ENCODE data around the gene ALG13.
"Not testable (repeated sequence)": the region's sequence is repeated elsewhere in the genome, so short reads cannot be mapped to it uniquely, and the experiment has no call there.

The ALG13 gene

DNA sequence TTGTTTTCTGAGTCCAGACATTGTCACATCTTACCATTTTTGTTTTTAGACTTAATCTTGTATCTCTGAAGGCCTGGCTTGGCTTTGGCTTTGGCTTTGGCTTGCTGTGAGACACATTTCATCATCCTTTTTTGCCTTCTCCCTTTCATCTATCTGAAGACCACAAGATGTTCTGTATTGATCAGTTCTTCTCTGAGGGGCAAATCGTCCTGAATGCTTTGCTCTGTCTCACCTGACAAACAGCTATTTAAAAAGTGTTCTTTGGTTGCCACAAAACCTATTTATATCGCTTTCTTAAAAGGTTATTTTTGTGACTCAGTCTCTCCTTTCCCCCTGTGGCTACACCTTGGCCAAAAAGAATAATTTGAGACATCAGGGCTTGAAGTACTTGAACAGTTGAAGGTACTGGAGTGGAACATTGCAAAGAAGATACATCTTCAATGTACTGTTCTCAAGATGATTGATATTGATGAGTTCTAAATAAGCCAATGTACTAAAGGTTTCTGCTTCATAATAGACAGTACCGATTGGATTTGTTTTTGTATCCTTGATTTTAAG, 80.7 kb downstream of the ALG13 start:
- DNase-seq = no peak

DNA sequence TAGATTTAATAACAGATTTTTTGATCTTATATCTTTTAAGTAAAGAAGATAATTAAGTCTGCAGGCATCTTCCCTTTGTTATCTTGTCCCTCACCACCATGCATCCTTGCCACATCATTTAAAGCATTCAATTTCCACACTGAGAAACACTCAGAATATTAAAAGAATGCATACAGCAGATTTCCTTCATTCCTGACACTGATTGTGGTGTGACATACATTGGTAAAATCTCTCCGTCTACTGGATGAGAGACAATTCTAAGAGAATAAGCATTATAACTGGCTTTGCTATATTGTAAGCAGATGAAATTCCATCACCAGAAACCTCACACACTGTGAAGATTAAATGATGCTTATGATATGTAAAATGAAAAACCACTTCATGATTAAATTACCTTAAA, 97.6 kb downstream of the ALG13 start:
- no peak for DNase-seq

GRCh38 chrX:111779582-111779981, 98.6 kb downstream of the ALG13 start:
- no peak for DNase-seq

GRCh38 chrX:111784667-111785066, 103.7 kb downstream of the ALG13 start:
- DNase-seq = no peak

DNA sequence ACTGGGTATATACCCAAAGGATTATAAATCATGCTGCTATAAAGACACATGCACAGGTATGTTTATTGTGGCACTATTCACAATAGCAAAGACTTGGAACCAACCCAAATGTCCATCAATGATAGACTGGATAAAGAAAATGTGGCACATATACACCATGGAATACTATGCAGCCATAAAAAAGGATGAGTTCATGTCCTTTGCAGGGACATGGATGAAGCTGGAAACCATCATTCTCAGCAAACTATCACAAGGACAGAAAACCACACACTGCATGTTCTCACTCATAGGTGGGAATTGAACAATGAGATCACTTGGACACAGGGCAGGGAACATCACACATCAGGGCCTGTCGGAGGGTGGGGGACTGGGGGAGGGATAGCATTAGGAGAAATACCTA, 109.1 kb downstream of the ALG13 start:
- DNase-seq = not testable (repeated sequence)

Measured in right forelimb (tissue), 1 donor.